Astrocyte of the spinal cord (primary cell): ENCODE results near the gene DNAAF5.

Source experiments
- DNase-seq: peaks from one replicate; pipeline ENCODE4 v3.0.0; 2011; ENCODE audit warnings: low read depth, low spot score
- H3K4me3 ChIP-seq: 2 replicates; pipeline ENCODE4 v1.5.1; 2011; ENCODE audit warnings: low read depth, mild to moderate bottlenecking, low read length, moderate library complexity
- in situ Hi-C: cut with HindIII; loops from 2 replicates; pipeline ENCODE4 v1.10.0; 2017; ENCODE audit warnings: low sequenced_read_pairs
- TF ChIP-seq, protein P1 (sequence below): IDR thresholded peaks from 2 replicates; pipeline ENCODE4 v1.5.1; 2012; ENCODE audit warnings: low read depth, mild to moderate bottlenecking, low read length, inconsistent platforms

DNAAF5 gene

DNA sequence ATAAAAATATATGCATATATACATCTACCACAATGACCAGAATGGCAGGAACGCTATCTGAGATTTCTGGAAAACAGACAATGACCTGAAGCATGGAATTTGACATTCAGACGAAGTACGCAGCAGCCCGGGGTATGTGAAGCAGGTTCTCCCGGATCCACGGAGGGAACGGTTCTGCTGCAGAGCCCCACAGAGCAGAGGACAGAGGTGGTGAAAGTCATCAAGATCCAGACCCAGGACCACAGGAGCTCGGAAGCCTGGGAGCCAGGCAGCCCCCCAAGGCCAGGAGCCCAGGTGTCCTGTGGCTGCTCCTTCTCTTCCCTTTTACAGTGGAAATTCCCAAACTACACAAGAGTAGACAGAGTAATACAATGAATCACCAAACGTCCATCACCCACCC lies 42.1 kb upstream of the DNAAF5 start:
- in situ Hi-C loops: no loop called here
- TF ChIP-seq, protein P1, sequence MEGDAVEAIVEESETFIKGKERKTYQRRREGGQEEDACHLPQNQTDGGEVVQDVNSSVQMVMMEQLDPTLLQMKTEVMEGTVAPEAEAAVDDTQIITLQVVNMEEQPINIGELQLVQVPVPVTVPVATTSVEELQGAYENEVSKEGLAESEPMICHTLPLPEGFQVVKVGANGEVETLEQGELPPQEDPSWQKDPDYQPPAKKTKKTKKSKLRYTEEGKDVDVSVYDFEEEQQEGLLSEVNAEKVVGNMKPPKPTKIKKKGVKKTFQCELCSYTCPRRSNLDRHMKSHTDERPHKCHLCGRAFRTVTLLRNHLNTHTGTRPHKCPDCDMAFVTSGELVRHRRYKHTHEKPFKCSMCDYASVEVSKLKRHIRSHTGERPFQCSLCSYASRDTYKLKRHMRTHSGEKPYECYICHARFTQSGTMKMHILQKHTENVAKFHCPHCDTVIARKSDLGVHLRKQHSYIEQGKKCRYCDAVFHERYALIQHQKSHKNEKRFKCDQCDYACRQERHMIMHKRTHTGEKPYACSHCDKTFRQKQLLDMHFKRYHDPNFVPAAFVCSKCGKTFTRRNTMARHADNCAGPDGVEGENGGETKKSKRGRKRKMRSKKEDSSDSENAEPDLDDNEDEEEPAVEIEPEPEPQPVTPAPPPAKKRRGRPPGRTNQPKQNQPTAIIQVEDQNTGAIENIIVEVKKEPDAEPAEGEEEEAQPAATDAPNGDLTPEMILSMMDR: no peak
- no peak overlapping the region for H3K4me3 ChIP-seq
- no peak for DNase-seq

DNA sequence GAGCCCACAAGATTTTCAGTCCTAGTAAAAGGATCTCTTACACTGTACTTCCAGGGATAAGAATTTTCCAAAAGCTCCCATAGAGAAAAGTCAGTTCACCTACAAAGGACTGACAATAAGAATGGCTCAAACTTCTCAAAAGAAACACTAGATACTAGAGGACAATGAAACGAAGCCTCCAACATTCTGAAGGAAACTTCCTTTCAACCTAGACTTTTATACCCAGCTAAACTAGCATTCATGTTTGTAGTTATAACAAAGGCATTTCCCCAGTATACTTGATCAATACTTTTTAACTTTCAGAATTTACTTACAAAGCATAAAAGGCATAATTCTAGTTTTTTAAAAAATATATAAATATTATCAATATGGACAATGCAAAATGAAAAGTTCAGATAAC lies 41.0 kb upstream of the DNAAF5 start:
- in situ Hi-C loops: no loop called here

DNA sequence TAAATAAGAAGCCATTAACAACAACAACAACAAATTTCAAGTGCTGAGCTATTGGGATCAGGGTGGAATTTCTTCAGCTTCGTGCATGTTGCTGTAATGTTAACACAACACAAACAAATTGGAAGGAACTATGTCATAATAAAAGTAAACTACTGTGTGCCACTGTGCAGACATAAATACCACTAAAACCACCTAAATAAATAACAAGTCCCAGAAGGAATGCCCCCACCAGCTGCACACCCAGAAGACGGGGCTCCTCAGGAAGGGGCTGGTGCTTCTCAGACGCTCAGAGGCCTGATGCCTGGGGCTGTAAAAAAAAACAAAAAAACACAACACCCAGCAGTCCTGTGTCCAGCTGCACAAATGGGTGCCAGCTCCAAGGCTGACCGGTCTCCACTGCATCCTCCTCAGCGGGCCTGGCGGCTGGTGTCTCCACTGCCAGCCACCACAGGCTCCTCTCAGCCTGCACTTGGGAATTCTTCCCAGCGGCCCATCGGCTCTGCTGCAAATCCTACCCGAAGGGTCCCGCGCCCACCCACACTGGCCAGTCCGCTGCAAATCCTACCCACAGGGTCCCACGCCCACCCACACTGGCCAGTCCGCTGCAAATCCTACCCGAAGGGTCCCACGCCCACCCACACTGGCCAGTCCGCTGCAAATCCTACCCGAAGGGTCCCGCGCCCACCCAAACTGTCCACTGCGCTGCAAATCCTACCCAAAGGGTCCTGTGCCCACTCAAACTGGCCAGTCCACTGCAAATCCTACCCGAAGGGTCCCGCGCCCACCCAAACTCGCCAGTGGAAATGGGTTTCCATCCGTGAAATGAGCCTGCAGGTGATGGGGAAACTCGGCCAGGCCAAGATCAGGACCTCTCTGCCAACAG lies 35.8 kb upstream of the DNAAF5 start:
- DNase-seq: no peak
- TF ChIP-seq, protein P1: no peak
- in situ Hi-C loops: no loop called here
- no peak overlapping the region for H3K4me3 ChIP-seq

More for the DNA sequence above, 41.0 kb upstream of the DNAAF5 start:
- TF ChIP-seq, protein P1: no peak
- no peak overlapping the region for H3K4me3 ChIP-seq
- no peak for DNase-seq

DNA sequence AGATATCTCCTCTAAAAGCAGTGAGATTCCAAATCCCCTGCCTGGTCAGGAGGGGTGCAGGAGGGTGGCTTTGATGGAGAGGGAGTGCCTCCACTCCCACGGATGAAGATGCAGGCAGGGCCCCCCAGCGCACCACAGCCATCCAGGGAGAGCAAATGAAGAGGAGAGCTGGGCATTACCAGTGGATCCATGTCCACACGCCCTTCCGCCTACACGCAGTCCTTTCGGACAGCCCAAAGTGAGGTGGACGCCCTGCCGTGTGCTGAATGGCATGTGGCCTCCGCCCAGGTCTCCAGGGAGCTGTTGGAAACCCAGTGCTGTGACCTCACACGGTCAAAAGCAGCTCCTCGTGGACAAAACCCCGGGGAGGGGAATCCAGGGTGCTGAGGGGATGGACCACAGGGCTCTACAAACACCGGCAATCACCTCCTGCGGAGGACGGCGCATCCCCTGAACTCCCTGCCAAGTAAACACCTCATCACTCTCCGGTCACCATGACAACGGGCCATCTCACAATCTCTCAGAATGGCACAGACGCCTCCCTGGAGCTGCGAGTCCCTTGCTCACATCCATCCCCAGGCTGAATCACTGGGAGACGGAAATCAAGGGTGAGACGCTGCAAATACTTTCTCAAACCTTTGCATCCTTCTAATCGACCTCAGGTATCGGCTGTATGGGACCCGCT lies 35.0 kb upstream of the DNAAF5 start:
- DNase-seq: no peak
- TF ChIP-seq, protein P1: no peak
- H3K4me3 ChIP-seq: no peak overlapping the region
- in situ Hi-C loops: no loop called here

DNA sequence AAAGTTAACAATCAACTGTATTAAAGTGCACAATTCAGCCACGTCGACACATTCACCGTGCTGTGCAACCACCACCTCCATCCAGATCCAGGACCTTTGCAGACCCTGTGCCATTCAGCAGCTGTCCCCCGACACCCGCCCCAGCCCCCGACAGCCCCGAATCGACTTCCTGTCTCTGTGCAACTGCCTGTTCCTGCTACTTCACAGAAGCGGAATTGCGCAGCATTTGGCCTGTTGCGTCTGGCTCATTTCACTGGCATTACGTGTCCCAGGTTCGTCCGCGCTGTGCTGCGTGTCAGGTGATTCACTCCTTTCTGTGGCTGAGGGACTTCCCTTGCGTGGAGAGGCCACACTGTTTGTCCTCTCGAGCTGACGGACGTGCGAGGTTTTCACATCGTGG lies 33.2 kb upstream of the DNAAF5 start:
- in situ Hi-C loops: no loop called here

DNA sequence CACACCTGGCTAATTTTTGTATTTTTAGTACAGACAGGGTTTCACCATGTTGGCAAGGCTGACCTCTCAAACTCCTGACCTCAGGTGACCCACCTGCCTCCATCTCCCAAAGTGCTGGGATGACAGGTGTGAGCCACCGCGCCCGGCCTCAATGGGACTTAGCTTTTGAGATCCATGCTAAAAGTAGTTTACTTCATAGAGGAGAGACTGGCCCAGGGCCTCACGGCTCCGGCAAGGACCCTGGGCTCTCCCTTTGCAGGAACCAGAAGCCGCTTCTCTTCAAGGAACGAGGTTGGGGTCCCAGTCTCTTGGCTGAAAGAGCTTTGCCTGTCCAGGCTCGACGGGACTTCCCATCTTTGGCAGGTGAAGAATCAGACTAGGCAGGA lies 30.1 kb upstream of the DNAAF5 start:
- in situ Hi-C loops: no loop called here
- no peak for DNase-seq
- TF ChIP-seq, protein P1: no peak
- H3K4me3 ChIP-seq: no peak overlapping the region

More for the DNA sequence above, 33.2 kb upstream of the DNAAF5 start:
- H3K4me3 ChIP-seq: no peak overlapping the region
- TF ChIP-seq, protein P1: no peak
- no peak for DNase-seq
